NCI-H345 (cell line): Measurements from ENCODE around the gene ZNF195.
"Not testable (repeated sequence)": the region's sequence is repeated elsewhere in the genome, so short reads cannot be mapped to it uniquely, and the experiment has no call there.

Source experiments
- DNase-seq: peaks from one replicate; lab custom pipeline; 2025; lab: John Stamatoyannopoulos, UW

The ZNF195 gene

GRCh38 chr11:3347127-3347526, 31.8 kb downstream of the ZNF195 start:
- DNase-seq = no peak

GRCh38 chr11:3346587-3346986, 32.4 kb downstream of the ZNF195 start:
- no peak for DNase-seq

GRCh38 chr11:3345736-3346135, 33.2 kb downstream of the ZNF195 start:
- no peak for DNase-seq

GRCh38 chr11:3344327-3345174, 34.4 kb downstream of the ZNF195 start:
- no peak for DNase-seq

- no peak for DNase-seq
Observed at GRCh38 chr11:3342709-3343108, 36.2 kb downstream of the ZNF195 start.

GRCh38 chr11:3341298-3341697, 37.6 kb downstream of the ZNF195 start:
- DNase-seq = peak; percentile 31

GRCh38 chr11:3340025-3340424, 38.9 kb downstream of the ZNF195 start:
- no peak for DNase-seq

- no peak for DNase-seq
Observed at GRCh38 chr11:3339340-3339624, 39.7 kb downstream of the ZNF195 start.

GRCh38 chr11:3338569-3339339, 40.2 kb downstream of the ZNF195 start:
- no peak for DNase-seq

- not testable (repeated sequence) for DNase-seq
Observed at GRCh38 chr11:3336420-3336819, 42.5 kb downstream of the ZNF195 start.

- DNase-seq = not testable (repeated sequence)
Observed at GRCh38 chr11:3333157-3333556, 45.8 kb downstream of the ZNF195 start.

- not testable (repeated sequence) for DNase-seq
Observed at GRCh38 chr11:3331078-3331477, 47.9 kb downstream of the ZNF195 start.

GRCh38 chr11:3330064-3330463, 48.9 kb downstream of the ZNF195 start:
- DNase-seq = not testable (repeated sequence)

- not testable (repeated sequence) for DNase-seq
Observed at GRCh38 chr11:3328503-3328902, 50.4 kb downstream of the ZNF195 start.

GRCh38 chr11:3326450-3326849, 52.5 kb downstream of the ZNF195 start:
- DNase-seq = not testable (repeated sequence)

GRCh38 chr11:3324724-3325123, 54.2 kb downstream of the ZNF195 start:
- DNase-seq = not testable (repeated sequence)
